Suprapubic skin (tissue), 4 donors: Measurements from ENCODE around the gene SIT1. TPM values are rescaled to one million over a fixed set of nuclear protein-coding genes. Genes with fewer than 3 reads are reported as not detected.
A peak's percentile ranks its signal among the peaks of the same experiment; 100 is the strongest.
"Not testable (repeated sequence)": the region's sequence is repeated elsewhere in the genome, so short reads cannot be mapped to it uniquely, and the experiment has no call there.

ENCODE experiments used
- DNase-seq, 2 donors: peaks; one replicate each; pipeline ENCODE4 v3.0.0-alpha.2; 2019; ENCODE audit warnings: low spot score in 2 of 2
- H3K27ac ChIP-seq: fragments of 200-600 bp; sonication (generic); one replicate; pipeline ENCODE4 v1.5.1; 2019
- H3K27me3 ChIP-seq: fragments of 200-600 bp; sonication (generic); one replicate; pipeline ENCODE4 v1.5.1; 2019
- H3K36me3 ChIP-seq: fragments of 200-600 bp; sonication (generic); one replicate; pipeline ENCODE4 v1.5.1; 2019
- H3K4me1 ChIP-seq: fragments of 200-600 bp; sonication (generic); one replicate; pipeline ENCODE4 v1.5.1; 2019
- H3K4me3 ChIP-seq: fragments of 200-600 bp; sonication (generic); one replicate; pipeline ENCODE4 v1.5.1; 2019; ENCODE audit warnings: mild to moderate bottlenecking
- H3K9me3 ChIP-seq: fragments of 200-600 bp; sonication (generic); one replicate; pipeline ENCODE4 v1.5.1; 2019
- CTCF ChIP-seq, 2 donors: fragments of 200-600 bp in 1 of 2; fragments of 450-650 bp in 1 of 2; sonication (generic) in 1 of 2; IDR thresholded peaks; one replicate each; pipeline ENCODE4 v1.5.1; 2016 to 2019; ENCODE audit warnings: antibody characterized with exemption in 2 of 2, mild to moderate bottlenecking in 1 of 2, moderate library complexity in 1 of 2
- EP300 ChIP-seq: sonication (generic); formaldehyde crosslinking; IDR thresholded peaks from one replicate; pipeline ENCODE4 v1.6.1; 2017; ENCODE audit warnings: antibody characterized with exemption
- POLR2A ChIP-seq, 2 donors: fragments of 450-650 bp; IDR thresholded peaks; one replicate each; pipeline ENCODE4 v1.6.1; 2017; ENCODE audit warnings: antibody characterized with exemption in 2 of 2, mild to moderate bottlenecking in 2 of 2, moderate library complexity in 2 of 2
- POLR2AphosphoS5 ChIP-seq, 3 donors: sonication (generic); formaldehyde crosslinking; IDR thresholded peaks; one replicate each; pipeline ENCODE4 v1.6.1; 2017; ENCODE audit warnings: antibody characterized with exemption in 3 of 3
- WGBS: methylation state at CpG from one replicate; pipeline ENCODE4 v1.1.5; 2018; 5-methylcytosine and 5-hydroxymethylcytosine counted together
- total RNA-seq, 4 donors: library from RNA; depleted of rRNA; stranded (reverse); fragments of >200 nt; gene quantifications; one replicate each; pipeline ENCODE4 v1.1.0, GENCODE V29; 2016

SIT1 gene
- total RNA-seq, 4 donors from 2014 or later: 2.9 TPM; not detected in 3

GRCh38 chr9:35646153-35646532, 4.6 kb downstream of the SIT1 start:
- H3K9me3 ChIP-seq: no peaks in the 10 kb centered on the region
- peaks cover 40% of the 10 kb centered on the region for H3K4me1 ChIP-seq
- H3K27me3 ChIP-seq: no peaks in the 10 kb centered on the region
- H3K4me3 ChIP-seq: peak overlapping the region; percentile 64
- 2% methylated on average over 11 of the region's 11 CpGs for WGBS
- no peak for TF ChIP-seq POLR2AphosphoS5 (IDR thresholded peaks at IDR 0.05)
- no peak for TF ChIP-seq POLR2A (IDR thresholded peaks at IDR 0.05)
- TF ChIP-seq CTCF (IDR thresholded peaks at IDR 0.05): no peak
- TF ChIP-seq EP300: no peak
- no peaks in the 10 kb centered on the region for H3K36me3 ChIP-seq
- peak in 1 of 2 donors; percentile 72 for DNase-seq
- peak overlapping the region; percentile 90 for H3K27ac ChIP-seq

- H3K27me3 ChIP-seq, H3K9me3 ChIP-seq, H3K36me3 ChIP-seq: not testable (repeated sequence)
- WGBS: 48% methylated on average over 10 of the region's 10 CpGs
- Histone ChIP-seq H3K4me1 (peaks cover 40% of the 10 kb centered on the region), H3K27ac (peak overlapping the region; percentile 90), H3K4me3 (peak overlapping the region; percentile 64)
- DNase-seq: peak in 1 of 2 donors; percentile 52
Measured at GRCh38 chr9:35645736-35646135, 5.0 kb downstream of the SIT1 start.

GRCh38 chr9:35643046-35643445, 7.7 kb downstream of the SIT1 start:
- H3K4me1 ChIP-seq: peaks cover 28% of the 10 kb centered on the region
- DNase-seq: peak in 1 of 2 donors; percentile 43
- no peak overlapping the region for H3K27ac ChIP-seq
- H3K36me3 ChIP-seq: no peaks in the 10 kb centered on the region
- TF ChIP-seq POLR2AphosphoS5 (IDR thresholded peaks at IDR 0.05) (no peak), CTCF (IDR thresholded peaks at IDR 0.05) (no peak), EP300 (no peak), POLR2A (IDR thresholded peaks at IDR 0.05) (no peak)
- H3K4me3 ChIP-seq: no peak overlapping the region
- no peaks in the 10 kb centered on the region for H3K9me3 ChIP-seq
- WGBS: 97% methylated on average over 11 of the region's 12 CpGs
- H3K27me3 ChIP-seq: no peaks in the 10 kb centered on the region

GRCh38 chr9:35641478-35641877, 9.3 kb downstream of the SIT1 start:
- peaks cover 20% of the 10 kb centered on the region for H3K4me1 ChIP-seq
- not testable (repeated sequence) for H3K27ac ChIP-seq, H3K9me3 ChIP-seq, H3K4me3 ChIP-seq, H3K27me3 ChIP-seq, H3K36me3 ChIP-seq
- WGBS: 85% methylated on average over 3 of the region's 3 CpGs
- DNase-seq: peak in 1 of 2 donors; percentile 0

GRCh38 chr9:35640431-35640830, 10.3 kb downstream of the SIT1 start:
- not testable (repeated sequence) for H3K27me3 ChIP-seq, H3K36me3 ChIP-seq, H3K9me3 ChIP-seq, H3K27ac ChIP-seq, H3K4me1 ChIP-seq, H3K4me3 ChIP-seq
- 96% methylated on average over 15 of the region's 15 CpGs for WGBS
- peak in 1 of 2 donors; percentile 25 for DNase-seq

- no peaks in the 10 kb centered on the region for H3K36me3 ChIP-seq
- 86% methylated on average over 1 of the region's 1 CpG for WGBS
- no peak for DNase-seq
- TF ChIP-seq POLR2A (IDR thresholded peaks at IDR 0.05) (no peak), CTCF (IDR thresholded peaks at IDR 0.05) (no peak), EP300 (no peak), POLR2AphosphoS5 (IDR thresholded peaks at IDR 0.05) (no peak)
- no peaks in the 10 kb centered on the region for H3K27me3 ChIP-seq
- no peaks in the 10 kb centered on the region for H3K9me3 ChIP-seq
- H3K4me1 ChIP-seq: peaks cover 1% of the 10 kb centered on the region
- no peak overlapping the region for H3K27ac ChIP-seq
- no peak overlapping the region for H3K4me3 ChIP-seq
Measured at GRCh38 chr9:35639631-35640030, 11.1 kb downstream of the SIT1 start.

- DNase-seq, H3K27me3 ChIP-seq, H3K27ac ChIP-seq, H3K36me3 ChIP-seq, H3K4me3 ChIP-seq, H3K4me1 ChIP-seq, H3K9me3 ChIP-seq: not testable (repeated sequence)
- WGBS: 56% methylated on average over 1 of the region's 1 CpG
Measured at GRCh38 chr9:35639225-35639624, 11.5 kb downstream of the SIT1 start.

GRCh38 chr9:35638751-35639150, 12.0 kb downstream of the SIT1 start:
- not testable (repeated sequence) for H3K4me1 ChIP-seq, H3K36me3 ChIP-seq, H3K27me3 ChIP-seq, H3K9me3 ChIP-seq, H3K4me3 ChIP-seq, H3K27ac ChIP-seq
- 69% methylated on average over 7 of the region's 8 CpGs for WGBS
- peak in 1 of 2 donors; percentile 33 for DNase-seq

- H3K36me3 ChIP-seq, DNase-seq, H3K27ac ChIP-seq, H3K4me1 ChIP-seq, H3K4me3 ChIP-seq, H3K9me3 ChIP-seq, H3K27me3 ChIP-seq: not testable (repeated sequence)
- 96% methylated on average over 9 of the region's 9 CpGs for WGBS
Measured at GRCh38 chr9:35637427-35637955, 13.2 kb downstream of the SIT1 start.

GRCh38 chr9:35636877-35637246, 13.9 kb downstream of the SIT1 start:
- not testable (repeated sequence) for H3K36me3 ChIP-seq, DNase-seq, H3K4me3 ChIP-seq, H3K4me1 ChIP-seq, H3K27ac ChIP-seq, H3K27me3 ChIP-seq, H3K9me3 ChIP-seq
- 97% methylated on average over 6 of the region's 6 CpGs for WGBS
